Measurements from ENCODE around the gene TSPAN10.
"Not testable (repeated sequence)": the region's sequence is repeated elsewhere in the genome, so short reads cannot be mapped to it uniquely, and the experiment has no call there.

Gene TSPAN10

DNA sequence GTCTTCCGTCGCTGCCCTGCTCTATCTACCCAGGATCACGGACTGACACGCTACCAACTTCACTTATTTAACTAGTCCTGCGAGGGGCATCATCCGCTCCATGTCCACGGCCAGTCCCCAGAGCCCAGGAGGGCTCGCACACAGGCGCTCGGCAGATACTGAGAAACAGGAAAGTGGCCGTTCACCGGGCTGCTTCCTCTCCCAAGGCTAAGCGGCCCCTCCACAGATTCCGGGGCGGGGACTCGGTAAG is 29.0 kb downstream of the TSPAN10 start:
- Mint-ChIP-seq H3K9me3 (ENCODE audit: low read depth) (no peaks in the 10 kb centered on the region), H3K36me3 (no peaks in the 10 kb centered on the region)

DNA sequence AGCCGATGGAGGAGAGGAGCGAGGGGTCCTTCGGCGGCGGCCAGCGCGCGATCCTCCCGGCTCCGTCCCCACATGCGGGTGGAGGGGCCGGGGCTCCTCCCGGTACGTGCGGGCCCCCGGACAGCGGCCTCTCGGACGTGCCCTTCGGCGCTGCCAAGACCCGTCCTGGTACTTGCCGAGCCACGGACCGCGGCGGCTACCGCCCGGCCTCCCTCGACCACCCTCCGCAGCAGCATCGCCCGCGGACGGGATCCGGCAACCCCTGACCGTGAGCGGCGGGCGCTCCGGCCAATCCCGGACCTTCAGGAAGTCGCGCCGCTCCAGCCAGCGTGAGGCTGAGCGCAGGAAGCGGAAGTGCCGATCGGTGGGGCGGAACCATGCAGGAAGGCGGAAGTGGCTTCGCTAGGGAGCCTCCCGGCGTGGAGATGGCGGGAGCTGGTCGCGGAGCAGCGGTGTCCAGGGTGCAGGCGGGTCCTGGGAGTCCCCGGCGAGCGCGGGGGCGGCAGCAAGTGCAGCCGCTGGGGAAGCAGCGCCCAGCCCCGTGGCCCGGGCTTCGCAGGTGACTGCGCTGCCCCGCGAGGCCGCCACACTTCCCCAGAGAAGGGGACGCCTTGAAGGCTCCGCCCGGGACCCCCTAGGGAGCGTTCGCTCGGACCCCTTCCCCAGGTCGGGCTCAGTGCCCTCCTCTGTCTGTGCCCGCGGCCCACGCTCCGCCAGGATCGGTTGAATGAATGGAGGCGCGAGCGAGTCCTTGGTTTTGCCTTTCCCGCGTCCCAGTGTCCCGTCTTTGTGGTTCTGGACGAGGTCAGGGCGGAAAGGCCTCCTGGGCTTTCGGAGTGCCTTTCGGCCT is 29.6 kb downstream of the TSPAN10 start, which contains the start of the genes CCDC137 and OXLD1:
Gene CCDC137 (plus strand): TSS at position 396 of the 850 bp plus-strand sequence. CDS start 30 bp downstream, at position 426.
Gene OXLD1 (minus strand): TSS at position 264 of the 850 bp plus-strand sequence. CDS start 28 bp downstream, at position 236.
- H3K9me3 Mint-ChIP-seq (ENCODE audit: low read depth) = no peaks in the 10 kb centered on the region
- H3K27me3 Mint-ChIP-seq = no peaks in the 10 kb centered on the region
- peak within 1 kb of the TSS; percentile 96 for H3K4me3 Mint-ChIP-seq
- H3K36me3 Mint-ChIP-seq = no peaks in the 10 kb centered on the region
- H3K4me1 Mint-ChIP-seq (ENCODE audit: low read depth) = peaks cover 35% of the 10 kb centered on the region
- peak within 1 kb of the TSS; percentile 99 for H3K27ac Mint-ChIP-seq

More for the DNA sequence above, 29.0 kb downstream of the TSPAN10 start:
- H3K4me1 Mint-ChIP-seq (ENCODE audit: low read depth) = peaks cover 34% of the 10 kb centered on the region
- no peaks in the 10 kb centered on the region for H3K27me3 Mint-ChIP-seq
- peak overlapping the region; percentile 99 for H3K27ac Mint-ChIP-seq
- peak overlapping the region; percentile 96 for H3K4me3 Mint-ChIP-seq

DNA sequence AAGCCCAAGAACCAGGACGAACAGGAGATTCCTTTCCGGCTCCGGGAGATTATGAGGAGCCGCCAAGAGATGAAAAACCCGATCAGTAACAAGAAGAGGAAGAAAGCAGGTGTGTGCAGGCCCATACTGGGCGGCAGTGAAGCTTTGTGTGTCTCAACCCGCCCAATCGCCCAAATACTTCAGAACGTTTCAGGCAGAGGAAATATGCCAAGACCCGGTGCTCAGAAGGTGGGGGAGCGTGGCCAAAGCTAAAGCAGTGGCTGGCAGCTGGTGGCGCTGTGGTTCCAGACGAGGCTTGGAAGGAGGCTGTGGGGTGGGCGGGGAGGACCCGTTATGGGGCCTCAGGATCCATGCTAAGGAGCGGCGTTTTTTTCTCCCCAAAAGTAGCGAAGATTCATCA is 30.8 kb downstream of the TSPAN10 start:
- Mint-ChIP-seq H3K27me3 (no peaks in the 10 kb centered on the region), H3K4me3 (peak overlapping the region; percentile 96), H3K36me3 (no peaks in the 10 kb centered on the region), H3K9me3 (ENCODE audit: low read depth) (no peaks in the 10 kb centered on the region), H3K27ac (peak overlapping the region; percentile 66), H3K4me1 (ENCODE audit: low read depth) (peaks cover 30% of the 10 kb centered on the region)

DNA sequence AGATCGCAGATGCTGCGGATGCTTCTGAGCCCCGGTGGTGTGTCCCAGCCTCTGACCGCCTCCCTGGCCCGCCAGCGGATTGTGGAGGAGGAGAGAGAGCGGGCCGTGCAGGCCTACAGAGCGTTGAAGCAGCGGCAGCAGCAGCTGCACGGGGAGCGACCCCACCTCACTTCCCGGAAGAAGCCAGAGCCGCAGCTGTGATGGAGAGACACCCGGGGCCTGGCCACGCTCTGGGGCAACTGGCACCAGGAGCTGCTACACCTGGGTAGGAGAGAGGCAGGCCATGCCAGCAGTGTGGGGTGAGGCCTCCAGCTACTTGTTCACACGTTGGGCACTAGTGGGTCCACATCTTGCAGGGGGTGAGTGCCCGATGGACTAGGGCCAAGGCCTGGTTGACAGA is 35.5 kb downstream of the TSPAN10 start:
- no peak overlapping the region for H3K4me3 Mint-ChIP-seq
- no peaks in the 10 kb centered on the region for H3K27me3 Mint-ChIP-seq
- peaks cover 11% of the 10 kb centered on the region for H3K4me1 Mint-ChIP-seq (ENCODE audit: low read depth)
- H3K9me3 Mint-ChIP-seq (ENCODE audit: low read depth) = no peaks in the 10 kb centered on the region
- H3K27ac Mint-ChIP-seq = no peak overlapping the region
- no peaks in the 10 kb centered on the region for H3K36me3 Mint-ChIP-seq

DNA sequence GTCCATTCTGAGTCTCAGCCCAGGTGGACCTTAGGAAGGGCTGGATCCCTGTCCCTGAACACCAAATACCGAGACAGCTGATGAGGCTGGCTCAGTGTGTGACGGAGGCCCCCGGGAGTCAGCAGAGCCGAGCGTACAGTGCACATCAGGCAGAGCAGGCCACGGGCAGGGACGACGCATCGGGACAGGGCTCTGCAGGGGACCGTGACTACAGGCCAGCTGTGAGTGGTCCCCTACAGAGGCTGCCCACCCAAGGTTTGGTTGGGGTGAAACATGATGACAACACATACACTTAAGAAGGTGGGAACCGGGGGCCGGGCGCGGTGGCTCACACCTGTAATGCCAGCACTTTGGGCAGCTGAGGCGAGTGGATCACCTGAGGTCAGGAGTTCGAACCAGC is 36.0 kb downstream of the TSPAN10 start:
- no peaks in the 10 kb centered on the region for H3K27me3 Mint-ChIP-seq
- H3K36me3 Mint-ChIP-seq = no peaks in the 10 kb centered on the region
- H3K9me3 Mint-ChIP-seq (ENCODE audit: low read depth) = no peaks in the 10 kb centered on the region
- H3K4me3 Mint-ChIP-seq = no peak overlapping the region
- H3K27ac Mint-ChIP-seq = no peak overlapping the region
- H3K4me1 Mint-ChIP-seq (ENCODE audit: low read depth) = peaks cover 7% of the 10 kb centered on the region

DNA sequence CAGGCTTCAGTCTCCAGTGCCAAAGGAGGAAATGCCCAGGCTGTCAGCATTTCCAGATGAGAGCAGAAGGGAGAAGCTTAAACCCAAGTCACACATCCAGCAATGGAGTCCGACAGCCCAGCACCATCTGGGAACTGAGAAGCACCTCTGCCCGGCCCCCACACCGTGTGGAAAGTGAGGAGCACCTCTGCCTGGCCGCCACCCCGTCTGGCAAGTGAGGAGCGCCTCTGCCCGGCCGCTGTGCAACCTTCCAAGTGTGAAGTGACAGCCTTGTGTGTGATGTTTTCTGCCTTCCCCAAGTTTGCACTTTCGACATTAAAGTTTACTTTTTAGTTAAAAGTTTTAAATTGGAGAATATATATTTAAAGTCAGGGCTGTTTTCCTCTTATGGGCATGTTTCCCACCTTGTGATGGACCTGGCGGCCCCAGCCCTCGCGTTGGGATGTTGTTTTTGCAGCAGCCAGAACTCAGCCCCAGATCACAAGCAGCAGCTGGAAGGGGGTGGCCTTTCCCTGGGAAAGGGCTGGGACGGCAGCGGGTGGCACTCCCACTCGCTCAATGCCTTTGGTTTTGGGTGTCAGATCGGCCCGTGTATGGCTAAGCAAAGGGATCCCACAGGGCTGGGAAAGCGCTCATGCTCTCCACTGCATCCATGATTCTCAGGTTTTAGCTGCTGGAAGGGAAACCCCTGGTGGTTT is 36.7 kb downstream of the TSPAN10 start:
- H3K4me3 Mint-ChIP-seq = no peak overlapping the region
- H3K36me3 Mint-ChIP-seq = no peaks in the 10 kb centered on the region
- no peaks in the 10 kb centered on the region for H3K9me3 Mint-ChIP-seq (ENCODE audit: low read depth)

DNA sequence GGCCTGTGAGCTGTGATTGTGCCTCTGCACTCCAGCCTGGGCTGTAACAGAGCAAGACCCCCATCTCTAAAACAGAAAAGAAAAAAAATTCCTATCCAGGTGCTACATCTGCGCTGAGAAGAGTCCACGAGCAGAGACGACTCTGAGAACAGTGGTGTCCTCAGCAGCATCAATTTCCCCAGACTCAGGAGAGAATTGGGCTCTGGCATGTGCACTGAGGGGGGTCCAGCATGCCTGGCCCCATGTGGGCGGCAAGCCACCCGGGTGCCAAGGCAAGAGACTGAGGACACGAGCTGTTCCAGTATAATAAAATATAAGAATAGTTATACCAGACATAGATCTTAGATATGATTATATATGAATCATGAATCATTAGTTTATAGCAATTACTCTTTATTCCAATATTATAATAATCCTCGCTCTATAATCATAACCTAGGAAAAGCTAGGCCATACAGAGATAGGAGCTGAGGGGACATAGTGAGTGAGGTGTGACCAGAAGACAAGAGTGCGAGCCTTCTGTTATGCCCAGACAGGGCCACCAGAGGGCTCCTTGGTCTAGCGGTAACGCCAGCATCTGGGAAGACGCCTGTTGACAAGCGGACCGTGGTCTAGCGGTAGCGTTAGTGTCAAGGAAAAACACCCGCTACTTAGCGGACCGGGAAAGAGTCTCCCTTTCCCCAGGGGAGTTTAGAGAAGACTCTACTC is 38.7 kb downstream of the TSPAN10 start:
- H3K9me3 Mint-ChIP-seq (ENCODE audit: low read depth); H3K27ac Mint-ChIP-seq; H3K4me3 Mint-ChIP-seq; H3K4me1 Mint-ChIP-seq (ENCODE audit: low read depth); H3K27me3 Mint-ChIP-seq; H3K36me3 Mint-ChIP-seq: not testable (repeated sequence)

More for the DNA sequence above, 36.7 kb downstream of the TSPAN10 start:
- Mint-ChIP-seq H3K27me3 (no peaks in the 10 kb centered on the region), H3K27ac (no peak overlapping the region), H3K4me1 (ENCODE audit: low read depth) (peaks cover 1% of the 10 kb centered on the region)

DNA sequence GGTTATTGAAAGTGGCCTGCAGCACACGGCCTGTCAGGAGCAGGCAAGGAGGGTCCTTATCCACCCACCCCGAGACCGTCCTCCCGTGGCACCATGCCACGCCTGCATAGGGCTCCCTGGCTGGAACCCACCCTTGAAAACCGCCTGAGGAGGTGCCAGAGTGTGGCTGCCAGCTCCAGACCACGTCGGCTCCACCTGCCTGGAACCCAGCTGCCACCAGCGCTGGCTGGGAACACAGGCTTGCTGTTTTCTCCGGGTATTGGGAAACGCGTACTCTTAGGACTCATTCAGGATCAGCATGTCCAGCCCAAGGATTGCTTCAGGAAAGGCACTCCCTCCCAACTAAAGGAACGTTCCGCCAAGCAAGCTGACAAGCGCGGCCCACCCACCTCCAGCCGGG is 39.9 kb downstream of the TSPAN10 start:
- Mint-ChIP-seq H3K4me3 (no peak overlapping the region), H3K27ac (no peak overlapping the region), H3K27me3 (no peaks in the 10 kb centered on the region), H3K9me3 (ENCODE audit: low read depth) (no peaks in the 10 kb centered on the region), H3K4me1 (ENCODE audit: low read depth) (peaks cover 2% of the 10 kb centered on the region), H3K36me3 (no peaks in the 10 kb centered on the region)

DNA sequence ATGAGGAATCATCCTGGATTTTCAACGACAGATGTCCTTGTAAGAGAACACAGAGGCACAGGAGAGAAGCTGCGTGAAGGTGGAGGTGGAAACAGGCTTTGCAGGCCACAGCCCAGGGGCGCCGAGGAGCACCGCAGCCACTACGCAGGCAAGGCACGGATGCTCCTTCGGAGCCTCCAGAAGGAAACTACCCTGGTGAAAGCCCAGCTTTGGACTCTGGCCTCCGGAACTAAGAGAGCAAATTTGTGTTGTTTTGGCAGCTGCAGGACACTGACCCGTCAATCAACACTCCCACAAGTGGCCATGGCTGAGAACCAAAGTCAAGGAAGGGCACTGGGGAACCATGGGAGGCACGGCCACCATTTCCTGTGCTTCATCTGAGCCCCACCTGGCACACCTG is 43.2 kb downstream of the TSPAN10 start:
- H3K27me3 Mint-ChIP-seq = no peaks in the 10 kb centered on the region
- H3K4me3 Mint-ChIP-seq = peak overlapping the region; percentile 17
- H3K4me1 Mint-ChIP-seq (ENCODE audit: low read depth) = peaks cover 16% of the 10 kb centered on the region
- H3K27ac Mint-ChIP-seq = no peak overlapping the region
- no peaks in the 10 kb centered on the region for H3K9me3 Mint-ChIP-seq (ENCODE audit: low read depth)
- H3K36me3 Mint-ChIP-seq = no peaks in the 10 kb centered on the region

DNA sequence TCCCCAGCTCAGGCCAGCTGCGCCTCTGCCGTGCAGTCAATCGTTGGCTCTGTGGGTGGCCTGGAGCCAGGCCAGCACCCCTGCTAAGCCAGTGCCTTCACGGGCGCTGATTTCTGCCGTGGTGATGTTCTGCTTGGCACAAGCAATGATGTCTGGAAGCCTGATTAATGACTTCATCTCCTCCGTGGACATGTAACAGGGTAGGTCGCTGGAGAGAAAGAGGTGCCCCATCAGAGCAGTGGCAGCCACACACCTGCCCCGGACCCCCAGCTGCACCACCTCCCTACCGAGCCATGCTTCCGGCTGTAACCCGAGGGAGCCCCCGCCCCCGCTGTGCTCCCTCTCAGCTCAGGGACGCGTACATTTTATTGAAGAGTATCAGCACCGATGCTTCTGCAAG is 44.7 kb downstream of the TSPAN10 start:
- Mint-ChIP-seq H3K4me1 (ENCODE audit: low read depth) (peaks cover 26% of the 10 kb centered on the region), H3K4me3 (peak overlapping the region; percentile 20), H3K27me3 (no peaks in the 10 kb centered on the region), H3K27ac (no peak overlapping the region), H3K9me3 (ENCODE audit: low read depth) (no peaks in the 10 kb centered on the region), H3K36me3 (peaks cover 2% of the 10 kb centered on the region)

DNA sequence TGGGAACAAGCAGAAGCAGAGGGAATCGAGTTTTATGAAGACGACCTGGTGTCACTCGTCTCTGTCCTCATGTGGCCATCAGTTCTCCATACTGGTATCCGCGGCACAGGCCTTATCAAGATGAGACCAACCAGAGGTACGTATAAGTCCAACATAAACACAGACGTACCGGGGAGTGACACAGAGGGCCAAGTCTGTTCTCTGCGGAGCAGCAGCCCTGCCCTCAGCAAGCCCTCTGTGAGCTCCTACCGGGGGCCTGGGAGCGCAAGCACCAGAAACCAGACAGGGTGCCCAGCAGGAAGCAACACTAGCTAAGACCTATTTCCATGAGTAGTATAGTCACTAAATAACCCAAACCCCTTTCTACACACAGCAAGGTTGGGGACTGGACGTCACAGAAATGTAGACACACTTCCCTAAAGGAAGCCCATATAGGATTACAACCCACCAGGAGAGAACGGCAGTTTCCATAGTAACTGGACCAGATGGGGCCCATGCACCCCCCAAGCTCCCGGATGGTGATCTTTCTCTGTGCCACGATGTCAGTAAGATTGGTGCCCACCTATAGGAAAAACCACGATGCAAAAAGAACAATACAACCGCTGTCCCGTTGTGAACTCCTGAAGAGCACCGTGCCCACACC is 45.7 kb downstream of the TSPAN10 start:
- H3K27ac Mint-ChIP-seq = peak overlapping the region; percentile 75
- H3K27me3 Mint-ChIP-seq = no peaks in the 10 kb centered on the region
- H3K4me3 Mint-ChIP-seq = peak overlapping the region; percentile 92
- H3K4me1 Mint-ChIP-seq (ENCODE audit: low read depth) = peaks cover 29% of the 10 kb centered on the region
- H3K9me3 Mint-ChIP-seq (ENCODE audit: low read depth) = no peaks in the 10 kb centered on the region
- H3K36me3 Mint-ChIP-seq = peaks cover 2% of the 10 kb centered on the region

DNA sequence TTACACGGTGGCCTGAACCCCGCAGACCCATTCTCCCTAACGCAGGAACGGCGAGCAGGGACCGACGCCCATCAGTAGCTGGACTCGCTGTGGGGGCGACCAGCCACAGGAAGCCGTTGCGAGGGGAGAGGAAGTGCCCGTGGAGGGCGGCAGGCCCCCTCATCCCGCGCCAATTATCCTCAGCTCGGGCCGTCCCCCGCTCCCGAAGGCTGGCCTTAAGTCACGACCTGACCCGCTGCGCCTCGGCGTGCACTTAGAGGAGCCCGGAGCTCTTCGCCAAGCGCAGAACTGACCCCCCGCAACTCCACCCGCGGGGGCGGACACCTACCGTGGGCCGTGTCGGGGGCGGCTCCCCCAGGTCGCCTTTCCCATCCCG is 46.2 kb downstream of the TSPAN10 start:
- H3K27ac Mint-ChIP-seq = peak overlapping the region; percentile 75
- H3K36me3 Mint-ChIP-seq = peaks cover 2% of the 10 kb centered on the region
- peak overlapping the region; percentile 92 for H3K4me3 Mint-ChIP-seq
- H3K27me3 Mint-ChIP-seq = no peaks in the 10 kb centered on the region
- H3K9me3 Mint-ChIP-seq (ENCODE audit: low read depth) = no peaks in the 10 kb centered on the region
- peaks cover 29% of the 10 kb centered on the region for H3K4me1 Mint-ChIP-seq (ENCODE audit: low read depth)

DNA sequence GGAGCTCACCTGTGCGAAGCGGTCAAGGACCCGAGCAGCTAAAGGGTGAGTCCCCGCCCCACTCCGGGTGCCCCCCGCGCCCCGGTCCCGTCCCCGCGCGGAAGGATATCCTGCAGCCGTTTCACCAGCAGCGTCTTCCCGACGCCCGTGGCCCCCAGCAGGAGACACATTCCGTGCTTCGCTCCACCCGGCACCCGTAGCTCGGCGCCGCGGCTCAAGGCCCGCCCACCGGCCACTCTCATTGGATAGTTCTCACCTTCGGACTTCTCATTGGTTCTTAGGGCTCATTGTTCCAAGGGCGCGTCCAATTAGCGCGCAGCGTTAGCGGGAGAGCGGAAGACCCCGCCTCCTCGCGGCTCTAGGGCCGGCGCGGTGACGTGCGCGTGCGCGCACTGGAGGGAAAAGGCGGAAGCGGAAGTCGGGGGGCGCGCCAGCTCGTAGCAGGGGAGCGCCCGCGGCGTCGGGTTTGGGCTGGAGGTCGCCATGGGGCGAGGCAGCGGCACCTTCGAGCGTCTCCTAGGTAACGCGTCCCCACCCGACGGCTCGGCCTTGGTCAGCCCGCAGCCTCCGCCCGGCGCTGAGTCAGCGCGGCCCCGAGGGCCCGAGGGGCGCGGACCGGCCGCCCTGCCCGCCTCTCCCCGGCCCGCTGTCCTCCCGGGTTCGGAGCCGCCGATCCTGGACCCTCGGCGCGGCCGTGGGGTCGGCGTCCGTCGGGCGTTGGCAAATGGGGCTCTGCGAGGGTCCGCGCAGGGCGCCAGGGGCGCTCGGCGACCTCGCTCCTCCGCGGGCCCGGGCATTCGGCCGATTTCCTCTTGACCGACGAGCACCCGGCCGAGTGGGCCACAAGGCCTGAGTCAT is 46.8 kb downstream of the TSPAN10 start, which contains the start of the genes ARL16 and HGS:
Gene ARL16 (minus strand): TSS at position 214 of the 858 bp plus-strand sequence. CDS start 44 bp downstream, at position 170.
Gene HGS (plus strand): TSS at position 428 of the 858 bp plus-strand sequence. CDS start 56 bp downstream, at position 484.
- Mint-ChIP-seq H3K9me3 (ENCODE audit: low read depth) (no peaks in the 10 kb centered on the region), H3K36me3 (peaks cover 2% of the 10 kb centered on the region), H3K27me3 (no peaks in the 10 kb centered on the region), H3K27ac (peak within 1 kb of the TSS; percentile 92), H3K4me1 (ENCODE audit: low read depth) (peaks cover 29% of the 10 kb centered on the region), H3K4me3 (peak within 1 kb of the TSS; percentile 92)

DNA sequence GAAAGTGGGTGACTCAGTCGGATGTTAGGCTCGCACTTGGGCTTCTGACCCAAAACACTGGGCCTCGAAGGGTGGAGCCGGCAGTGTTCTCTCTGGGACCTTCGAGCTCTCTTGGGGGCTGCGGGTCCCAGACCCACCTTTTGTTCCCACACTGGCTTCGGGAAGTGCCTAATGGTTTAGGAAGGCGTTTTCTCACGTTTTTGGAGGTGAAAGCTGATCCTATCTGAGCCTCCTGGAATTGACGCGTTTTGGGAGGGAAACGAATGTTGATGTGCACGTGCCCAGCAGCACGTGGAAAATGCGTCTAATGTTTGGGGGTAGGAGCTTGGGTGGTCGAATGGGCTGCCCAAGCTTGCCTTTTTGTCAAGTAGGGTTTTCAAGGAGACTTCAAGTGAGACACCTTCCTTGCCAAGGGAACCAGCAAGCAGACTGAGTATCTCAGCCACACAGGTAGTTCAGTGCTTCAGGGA is 47.5 kb downstream of the TSPAN10 start:
- H3K27me3 Mint-ChIP-seq = no peaks in the 10 kb centered on the region
- peak overlapping the region; percentile 91 for H3K4me3 Mint-ChIP-seq
- H3K4me1 Mint-ChIP-seq (ENCODE audit: low read depth) = peaks cover 27% of the 10 kb centered on the region
- H3K36me3 Mint-ChIP-seq = peaks cover 2% of the 10 kb centered on the region
- H3K27ac Mint-ChIP-seq = peak overlapping the region; percentile 88
- no peaks in the 10 kb centered on the region for H3K9me3 Mint-ChIP-seq (ENCODE audit: low read depth)

Measured in activated naive CD8-positive, alpha-beta T cell (primary cell).